Hippocampal formation (tissue), 2 donors: ENCODE measurements around the gene LFNG.
A peak's percentile ranks its signal among the peaks of the same experiment; 100 is the strongest.

Source experiments
- DNase-seq, 2 donors: peaks; one replicate each; lab custom pipeline; 2025; lab: John Stamatoyannopoulos, UW

LFNG gene

DNA sequence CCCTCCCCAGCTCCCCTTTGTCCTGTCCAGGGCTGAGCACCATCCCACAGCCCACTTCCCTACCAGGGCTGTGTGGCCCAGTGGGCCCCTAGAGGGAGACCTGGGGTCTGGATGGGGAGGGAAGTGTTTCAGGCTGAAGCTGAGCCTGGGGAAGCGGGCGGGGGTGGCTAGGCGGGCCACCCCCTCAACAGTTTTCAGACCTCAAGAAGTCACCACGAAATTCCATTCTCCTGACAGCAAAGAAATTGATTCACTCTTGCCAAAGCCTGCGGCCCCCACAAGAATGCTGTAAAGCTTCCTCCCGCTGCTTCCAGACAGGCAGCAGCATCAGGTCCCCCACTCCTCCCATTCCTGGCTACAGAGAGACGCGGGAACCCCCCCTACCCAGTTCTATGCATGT lies 2.5 kb upstream of the LFNG start:
- DNase-seq: no peak

DNA sequence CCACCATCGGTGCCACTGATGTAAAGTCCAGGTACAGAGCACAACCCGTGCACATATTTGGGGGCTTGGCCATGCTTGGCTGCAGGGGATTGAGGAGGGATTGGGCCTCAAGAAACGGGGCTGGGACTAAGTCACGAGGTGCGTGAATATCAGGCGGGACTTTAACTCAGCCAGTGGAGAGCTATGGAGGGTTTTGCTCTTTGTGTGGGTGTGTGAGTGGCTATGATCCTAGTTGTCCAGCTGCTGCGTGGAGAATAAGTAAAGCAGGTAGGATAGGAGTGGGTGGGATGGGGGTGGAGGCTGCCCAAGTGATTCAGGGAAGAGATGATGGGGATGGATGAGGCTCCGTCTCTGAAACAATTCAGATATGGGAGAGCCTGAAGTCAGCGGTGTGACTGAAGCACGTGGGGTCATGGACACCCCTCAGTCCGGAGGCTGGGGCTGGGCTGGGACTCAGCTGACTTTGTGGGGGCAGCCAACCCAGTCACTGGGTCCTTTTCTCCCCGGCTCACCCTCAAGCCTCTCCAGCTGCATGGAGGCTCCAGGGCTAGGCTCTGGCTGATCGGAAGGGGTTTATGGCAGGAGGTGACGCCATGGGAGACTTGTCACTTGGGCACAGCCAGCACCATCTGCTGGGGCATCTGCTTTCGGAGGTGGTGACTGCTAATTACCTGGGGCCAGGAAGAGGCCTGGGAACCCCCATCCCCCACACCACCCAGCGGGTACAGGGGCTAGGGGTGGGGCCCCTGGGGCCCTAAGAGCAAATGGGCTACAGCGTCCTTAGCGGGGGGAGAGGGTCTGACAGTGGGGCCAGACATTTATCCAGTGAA lies 1.7 kb upstream of the LFNG start:
- DNase-seq: no peak

DNA sequence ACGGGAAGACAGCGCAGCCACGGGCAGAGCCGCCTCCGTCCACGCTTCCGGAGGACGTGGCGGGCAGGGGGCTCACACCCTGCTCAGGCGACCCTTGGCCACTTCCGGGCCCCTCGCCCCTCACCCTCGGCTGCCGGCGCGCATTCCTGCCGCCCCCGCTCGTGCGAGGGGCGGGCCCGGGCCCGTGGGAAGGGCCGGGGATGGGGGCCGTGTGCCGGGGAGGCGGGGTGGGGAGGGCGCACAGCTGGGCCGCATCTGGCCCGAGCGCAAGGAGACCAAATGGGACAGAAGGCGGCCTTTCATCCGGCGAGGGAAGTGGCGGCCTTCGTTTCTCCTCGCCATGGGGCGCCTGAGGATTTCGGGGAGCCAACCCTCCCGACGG lies 846 bp upstream of the LFNG start:
- DNase-seq: no peak

DNA sequence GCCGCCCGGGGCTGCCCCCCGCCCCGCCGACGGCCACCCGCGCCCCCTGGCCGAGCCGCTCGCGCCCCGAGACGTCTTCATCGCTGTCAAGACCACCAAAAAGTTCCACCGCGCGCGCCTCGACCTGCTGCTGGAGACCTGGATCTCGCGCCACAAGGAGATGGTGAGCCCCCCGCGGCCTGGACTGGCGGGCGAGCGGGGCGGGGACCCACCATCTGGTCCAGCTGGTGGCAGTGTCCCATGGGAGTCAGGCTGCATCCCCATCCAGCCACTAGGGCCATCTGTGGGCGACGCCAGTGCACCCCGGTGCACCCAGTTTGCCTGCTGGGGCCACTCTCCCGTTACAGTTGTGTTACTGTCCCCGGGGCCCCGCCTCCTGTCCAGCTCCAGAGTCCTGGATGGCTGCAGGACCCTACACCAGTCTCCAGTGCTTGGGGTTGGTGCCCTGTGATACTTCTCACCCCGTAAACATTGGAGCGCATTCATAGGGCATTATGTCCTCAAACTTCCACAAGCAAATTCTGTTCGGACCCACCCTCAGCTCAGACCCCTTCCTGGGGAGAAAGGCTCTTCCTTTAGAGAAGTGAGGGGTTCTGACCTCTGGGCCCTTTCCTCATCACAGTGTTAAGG lies 672 bp downstream of the LFNG start:
- no peak for DNase-seq

DNA sequence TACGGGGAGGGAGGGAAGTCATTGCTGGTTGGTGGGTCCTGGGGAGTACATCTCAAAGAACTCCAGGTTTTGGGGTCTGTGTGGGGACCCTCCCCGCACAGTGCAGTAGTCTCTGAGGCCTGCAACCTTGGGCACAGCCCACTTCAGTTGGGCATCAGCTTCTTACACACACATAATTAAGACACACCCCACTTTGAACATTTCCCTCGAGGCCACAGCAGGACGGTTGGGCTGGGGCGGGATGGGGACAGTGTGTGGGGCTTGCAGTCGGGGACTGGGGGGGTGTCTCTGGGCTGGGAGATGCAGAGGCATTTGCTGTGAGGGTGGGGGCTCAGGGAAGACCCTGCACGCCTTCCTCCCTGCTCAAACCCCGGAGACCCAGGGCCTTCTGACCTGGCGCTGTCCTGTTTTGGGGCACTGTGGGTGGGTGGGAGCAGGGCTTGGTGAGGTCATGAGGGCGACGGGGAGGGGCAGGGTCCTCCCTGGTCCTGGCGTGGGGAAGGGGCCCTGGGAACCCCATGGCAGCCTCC lies 1.3 kb downstream of the LFNG start:
- DNase-seq: no peak

DNA sequence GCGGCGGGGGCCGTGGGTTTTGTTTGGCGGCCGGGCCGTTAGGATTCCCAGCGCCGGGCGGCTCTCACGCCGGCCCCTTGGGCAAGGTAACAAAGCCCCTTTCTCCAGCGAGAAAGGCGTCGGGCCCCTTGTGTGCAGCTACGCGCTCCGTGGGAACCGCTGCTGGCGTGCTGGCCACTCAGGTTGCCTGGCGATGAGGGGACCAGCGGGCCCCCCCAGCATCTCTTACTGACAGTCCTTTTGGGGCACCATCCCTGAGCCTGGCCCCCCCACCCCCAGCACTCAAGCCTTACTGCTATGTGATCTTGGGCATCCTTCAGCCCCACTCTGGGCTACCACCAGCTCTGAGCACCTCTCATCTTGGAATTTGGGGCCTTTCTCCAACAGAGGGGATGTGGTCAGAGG lies 1.8 kb downstream of the LFNG start:
- DNase-seq: no peak

DNA sequence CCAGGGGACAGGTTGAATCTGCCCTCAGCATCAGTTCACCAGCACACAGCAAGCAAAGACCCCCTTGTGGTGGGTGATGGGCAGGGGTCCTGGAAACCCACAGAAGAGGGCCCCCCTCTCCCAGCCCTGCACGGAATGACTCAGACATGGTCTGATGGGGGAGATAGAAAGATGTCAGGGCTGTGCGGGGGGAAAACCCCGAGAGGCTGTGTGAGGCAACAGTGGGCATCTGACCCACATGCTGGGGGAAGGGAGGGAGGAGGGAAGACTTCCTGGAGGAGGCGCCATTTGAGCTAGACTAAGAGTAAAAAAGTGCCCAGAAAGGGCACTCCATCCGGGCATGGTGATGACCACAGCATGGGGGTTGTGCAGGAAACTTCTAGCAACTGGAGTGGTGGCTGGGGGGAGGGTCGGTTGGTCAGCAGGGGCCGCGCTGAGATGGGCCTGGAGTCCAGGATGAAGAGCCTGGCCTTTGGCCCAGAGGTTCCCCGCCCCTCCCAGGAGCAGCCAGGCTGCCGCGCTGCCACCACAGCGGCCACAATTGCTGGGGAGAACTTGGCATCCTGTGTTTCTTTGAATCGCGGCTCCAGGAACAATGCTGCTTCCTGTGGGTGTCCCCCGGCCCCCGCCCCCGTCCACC lies 2.5 kb downstream of the LFNG start:
- peak in 1 of 2 donors; percentile 13 for DNase-seq

DNA sequence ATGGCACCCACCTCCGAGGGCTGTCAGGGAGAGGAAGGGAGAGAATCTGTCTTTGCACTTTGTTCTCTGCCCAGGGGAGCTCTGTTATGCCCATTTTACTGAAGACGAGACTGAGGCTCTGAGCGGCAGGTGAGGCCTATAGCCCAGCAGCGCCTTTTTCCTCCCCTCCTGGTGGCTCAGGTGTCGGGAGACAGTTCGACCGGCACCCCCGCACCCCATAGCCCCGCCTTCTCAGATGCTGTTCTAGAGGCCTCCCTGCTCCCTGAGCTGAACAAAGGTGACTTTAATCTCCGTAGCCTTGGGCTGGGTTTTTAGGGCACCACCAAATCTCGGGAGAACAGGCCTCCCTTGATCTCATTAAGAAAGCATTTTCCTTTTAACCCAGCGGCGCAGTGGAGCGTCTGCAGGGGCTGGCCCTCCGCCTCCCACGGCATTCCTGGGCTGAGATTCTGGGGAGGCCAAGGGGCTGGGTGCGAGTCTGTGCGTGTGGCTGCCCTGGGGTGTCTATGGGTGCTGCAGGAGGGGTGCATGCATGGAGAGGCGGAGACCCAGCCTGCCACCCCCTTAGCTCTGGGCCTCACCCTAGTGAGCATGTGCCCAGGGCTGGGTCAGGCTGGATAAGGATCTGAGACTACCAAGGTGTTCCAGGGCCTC lies 3.3 kb downstream of the LFNG start:
- no peak for DNase-seq

DNA sequence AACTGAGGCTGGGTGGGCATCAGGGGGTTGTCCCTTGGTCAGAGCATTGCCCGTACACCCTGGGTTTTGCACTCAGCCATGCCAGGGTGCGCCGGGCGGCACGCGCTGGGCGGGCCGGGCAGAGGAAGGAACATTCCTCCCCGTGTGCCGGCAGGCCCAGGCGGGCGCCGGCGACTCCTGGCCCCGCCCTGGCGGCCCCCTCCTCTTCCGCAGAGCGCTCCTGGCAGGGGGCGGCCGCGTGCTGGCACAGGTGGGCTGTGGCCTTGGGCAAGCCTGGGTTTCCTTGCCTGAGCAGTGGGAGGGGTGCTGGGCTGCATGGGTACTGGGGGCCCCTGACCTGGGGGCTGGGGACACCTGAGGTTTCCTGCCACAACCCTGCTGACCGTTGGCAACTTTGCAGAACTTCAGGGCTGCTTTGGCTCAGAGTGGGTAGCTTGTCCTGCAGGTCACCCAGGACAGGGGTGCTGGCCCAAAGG lies 3.9 kb downstream of the LFNG start:
- DNase-seq: no peak

DNA sequence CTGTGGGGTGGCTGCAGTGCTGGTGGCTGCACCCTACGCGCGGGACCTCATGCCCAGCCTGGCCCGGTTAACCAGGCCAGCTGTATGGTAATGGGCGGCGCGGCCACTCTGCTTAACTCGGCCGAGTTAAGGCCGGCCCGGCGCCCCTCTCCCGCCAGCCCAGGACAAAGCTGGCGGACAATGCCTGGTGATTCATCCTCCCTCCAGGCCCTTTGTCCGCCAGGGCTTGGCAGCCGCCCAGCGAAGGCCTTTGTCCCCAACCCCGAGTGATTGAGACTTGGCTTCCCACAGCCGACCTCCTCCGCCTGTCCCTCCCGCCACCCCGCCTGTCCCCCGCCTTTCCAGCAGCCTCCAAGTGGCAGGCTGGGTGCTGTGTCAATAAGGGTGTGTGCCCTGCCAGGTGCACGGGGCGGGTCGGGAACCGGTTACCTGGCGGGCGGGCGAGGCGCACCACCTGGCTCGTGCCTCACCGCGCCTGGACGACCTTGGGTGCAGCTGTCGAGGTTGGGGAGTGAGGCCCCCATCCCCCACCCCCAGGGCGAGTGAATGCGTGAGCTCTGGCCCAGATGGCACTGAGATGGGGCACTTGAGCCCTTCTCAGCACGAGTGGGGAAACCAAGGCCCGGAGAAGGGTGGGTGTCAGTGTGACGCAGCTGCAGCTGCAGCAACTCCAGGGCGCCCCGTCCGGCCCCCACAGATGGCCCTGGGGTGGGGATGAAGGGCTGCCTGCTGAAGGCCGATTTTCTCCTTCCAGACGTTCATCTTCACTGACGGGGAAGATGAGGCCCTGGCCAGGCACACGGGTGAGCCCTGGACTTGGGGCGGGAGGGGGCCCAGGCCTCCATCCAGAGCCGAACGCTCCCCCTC lies 4.6 kb downstream of the LFNG start:
- peak; percentile 85 to 87 for DNase-seq

DNA sequence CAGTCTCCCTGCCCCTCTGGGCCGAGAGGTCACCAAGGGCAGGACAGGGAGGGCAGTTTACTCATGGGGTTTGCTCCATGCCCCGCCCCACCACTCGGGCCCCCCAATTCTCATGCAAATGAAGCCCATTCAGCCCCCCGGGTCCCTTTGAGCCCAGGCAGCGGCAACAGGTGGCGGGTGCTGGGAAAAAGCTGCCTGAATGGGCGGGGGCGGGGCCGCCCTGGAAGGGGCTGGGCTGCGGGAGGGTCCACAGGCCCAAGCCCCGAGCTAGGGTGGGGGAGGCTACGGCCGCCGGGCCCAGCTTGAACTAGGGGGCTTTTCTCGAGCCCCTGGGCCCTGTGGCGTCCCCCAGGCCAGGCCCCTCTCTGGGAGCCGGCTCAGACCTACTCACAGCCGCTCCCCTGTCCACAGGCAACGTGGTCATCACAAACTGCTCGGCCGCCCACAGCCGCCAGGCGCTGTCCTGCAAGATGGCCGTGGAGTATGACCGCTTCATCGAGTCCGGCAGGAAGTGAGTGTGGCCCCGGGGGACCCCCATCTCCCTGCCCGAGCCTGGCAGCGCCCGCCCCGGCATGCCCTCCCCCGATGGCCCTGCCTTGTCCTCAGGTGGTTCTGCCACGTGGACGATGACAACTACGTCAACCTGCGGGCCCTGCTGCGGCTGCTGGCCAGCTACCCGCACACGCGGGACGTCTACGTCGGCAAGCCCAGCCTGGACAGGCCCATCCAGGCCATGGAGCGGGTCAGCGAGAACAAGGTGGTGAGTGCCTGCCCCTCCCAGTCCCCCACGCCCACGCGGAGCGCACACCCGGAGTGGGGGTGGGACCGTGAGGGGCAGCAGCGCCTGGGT lies 5.5 kb downstream of the LFNG start:
- DNase-seq: no peak

DNA sequence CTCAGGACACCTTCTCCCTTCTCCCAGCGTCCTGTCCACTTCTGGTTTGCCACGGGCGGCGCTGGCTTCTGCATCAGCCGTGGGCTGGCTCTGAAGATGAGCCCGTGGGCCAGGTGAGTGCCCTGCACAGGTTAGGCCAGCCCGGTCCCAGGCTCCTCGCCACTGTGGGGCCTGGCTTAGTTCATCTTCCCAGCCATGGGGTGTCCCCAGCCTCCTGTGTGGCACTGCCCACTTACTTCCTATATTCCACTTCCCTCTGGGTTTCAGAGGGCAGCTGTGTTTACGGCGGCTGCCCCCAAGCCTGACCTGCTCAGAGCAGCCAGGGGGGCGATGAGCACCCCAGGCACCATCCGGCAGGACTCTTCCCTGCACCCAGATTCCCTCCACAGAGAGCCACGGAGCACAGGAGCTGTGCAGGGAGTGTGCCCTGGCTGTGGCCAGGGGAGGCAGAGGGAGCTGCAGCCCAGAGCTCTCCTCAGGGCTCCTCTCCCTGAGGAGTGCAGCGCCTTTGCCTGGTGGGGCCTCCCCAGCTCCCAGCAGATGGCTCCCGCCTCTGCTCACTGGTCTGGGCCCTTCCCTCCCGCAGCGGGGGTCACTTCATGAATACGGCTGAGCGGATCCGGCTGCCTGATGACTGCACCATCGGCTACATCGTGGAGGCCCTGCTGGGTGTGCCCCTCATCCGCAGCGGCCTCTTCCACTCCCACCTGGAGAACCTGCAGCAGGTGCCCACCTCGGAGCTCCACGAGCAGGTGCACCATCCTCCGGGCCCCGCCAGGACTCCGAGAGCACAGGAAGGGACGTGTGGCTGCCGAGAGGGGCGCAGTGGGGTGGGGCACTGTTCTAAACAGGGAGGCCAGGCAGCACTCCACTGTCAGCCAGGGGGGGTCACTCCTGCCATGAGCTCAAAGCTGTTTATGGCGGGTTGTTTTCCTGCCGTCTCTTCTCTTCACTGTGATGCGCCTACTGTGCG lies 6.4 kb downstream of the LFNG start:
- DNase-seq: no peak

DNA sequence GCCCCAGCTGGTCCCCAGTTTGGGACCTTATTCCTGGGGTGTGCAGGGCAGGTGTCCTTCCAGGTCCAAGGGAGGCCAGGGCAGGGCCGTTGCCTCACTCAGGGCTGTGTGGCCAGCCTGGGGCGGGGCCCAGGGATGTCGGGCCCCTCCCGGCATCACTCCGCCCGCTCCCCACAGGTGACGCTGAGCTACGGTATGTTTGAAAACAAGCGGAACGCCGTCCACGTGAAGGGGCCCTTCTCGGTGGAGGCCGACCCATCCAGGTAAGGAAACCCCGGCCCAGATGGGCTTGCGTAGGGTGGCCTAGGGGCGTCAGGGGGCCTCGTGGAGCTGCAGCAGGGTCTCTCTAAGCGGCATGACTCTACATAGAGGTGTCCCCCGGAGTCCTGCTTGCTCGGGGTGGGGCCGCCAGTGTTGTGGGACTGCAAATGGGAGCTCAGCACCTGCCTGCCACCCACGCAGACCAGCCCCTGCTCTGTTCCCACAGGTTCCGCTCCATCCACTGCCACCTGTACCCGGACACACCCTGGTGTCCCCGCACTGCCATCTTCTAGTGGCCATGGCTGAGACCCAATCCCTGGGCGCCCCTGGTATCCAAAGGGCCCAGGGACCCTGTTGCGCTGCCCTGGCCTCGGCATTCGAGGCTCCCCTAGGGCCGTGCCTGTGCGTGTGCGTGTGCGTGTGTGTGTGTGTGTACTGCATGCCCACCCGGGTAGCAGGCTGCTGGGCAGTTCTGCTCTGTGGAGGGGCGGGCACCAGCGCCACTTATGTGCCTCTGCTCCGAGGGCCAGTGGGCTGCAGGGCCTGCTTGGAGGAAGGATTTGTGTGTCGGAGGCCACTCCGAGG lies 7.3 kb downstream of the LFNG start:
- no peak for DNase-seq

DNA sequence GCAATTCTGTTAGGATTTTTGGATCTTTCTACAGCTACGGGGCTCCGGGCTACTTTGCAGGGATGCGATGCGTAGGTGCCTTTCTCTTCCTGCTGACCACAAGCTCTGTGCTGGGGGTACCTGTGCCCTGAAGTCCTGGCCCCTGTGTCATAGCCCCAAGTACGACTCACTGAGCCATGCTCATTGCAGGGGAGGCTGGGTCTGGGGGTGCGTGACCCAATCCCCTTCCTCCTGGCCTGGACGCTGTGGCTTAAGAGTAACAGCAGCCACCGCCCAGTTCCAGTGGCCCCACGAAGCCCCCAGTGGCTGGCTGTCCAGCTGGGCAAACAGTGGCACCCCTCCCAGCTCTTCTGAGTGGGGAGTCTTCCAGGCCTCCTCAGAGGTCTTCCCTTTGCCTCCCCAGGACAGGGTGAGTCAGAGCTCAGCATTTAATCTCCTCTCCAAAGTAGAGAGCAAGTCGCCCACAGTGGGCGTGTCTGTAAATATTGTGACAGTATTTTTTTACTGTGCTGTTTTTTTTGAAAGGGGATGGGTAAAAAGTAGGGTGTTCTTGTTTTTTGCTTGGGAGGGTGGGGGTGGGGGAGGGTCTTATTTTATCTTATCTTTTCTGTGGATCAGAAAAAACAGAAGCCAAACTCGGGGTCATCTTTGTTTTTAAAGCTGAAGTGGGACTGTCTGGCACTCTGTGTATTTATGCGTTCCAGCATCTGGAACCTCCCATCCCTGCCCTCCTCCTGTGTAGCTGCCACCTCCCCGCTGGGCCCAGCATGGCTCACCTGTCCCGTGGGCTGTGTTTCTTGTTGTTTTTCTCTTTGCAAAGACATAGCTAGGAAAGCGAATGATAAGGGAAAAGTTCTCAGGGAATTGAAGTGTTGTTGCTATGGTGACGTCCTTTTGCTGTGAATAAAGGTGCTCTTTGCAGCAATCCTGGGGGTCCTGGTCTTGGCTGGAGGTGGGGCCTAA lies 8.2 kb downstream of the LFNG start:
- DNase-seq: no peak

DNA sequence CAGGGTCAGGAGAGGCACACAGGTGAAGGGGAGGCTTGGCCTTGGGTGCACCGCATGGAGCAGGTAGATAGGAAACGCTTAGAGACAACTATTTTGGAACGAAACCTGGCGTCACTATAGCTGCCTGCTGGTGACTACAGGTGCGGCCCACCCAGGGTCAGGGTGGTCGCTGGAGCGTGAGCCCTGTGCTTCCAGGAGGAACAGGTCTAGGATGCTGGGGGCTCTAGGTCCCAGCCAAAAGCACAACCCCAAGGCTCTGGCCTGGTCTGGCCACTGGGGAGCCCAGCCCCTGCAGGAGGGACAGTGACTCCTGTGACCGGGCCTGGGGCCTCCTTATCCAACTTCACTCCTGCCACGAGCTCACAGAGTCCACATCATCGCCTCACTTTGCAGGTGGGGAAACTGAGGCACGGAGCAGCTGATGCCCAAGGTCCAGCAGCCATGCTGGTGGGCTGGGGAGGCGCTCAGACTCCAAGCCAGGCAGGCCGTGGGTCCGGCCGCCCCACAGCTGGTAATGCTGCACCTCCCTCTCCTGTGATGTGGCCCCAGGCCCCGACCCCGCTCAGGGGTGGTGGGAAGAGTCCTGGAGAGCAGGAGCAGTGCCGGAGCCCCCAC lies 9.0 kb downstream of the LFNG start:
- no peak for DNase-seq
